Osteocyte (in vitro differentiated cells): ENCODE results near the gene KDM4B. TPM values are rescaled to one million over a fixed set of nuclear protein-coding genes. Genes with fewer than 3 reads are reported as not detected.

Source experiments
- DNase-seq: peaks from one replicate; pipeline ENCODE4 v3.0.0; 2021; ENCODE audit warnings: mixed read lengths; ENCODE audit not compliant: unreplicated experiment; ENCODE audit errors: extremely low spot score
- H3K27ac Mint-ChIP-seq: one replicate; pipeline ENCODE4 v1.8.0; 2021; ENCODE audit warnings: mild to moderate bottlenecking, mixed read lengths; ENCODE audit not compliant: unreplicated experiment
- H3K27me3 Mint-ChIP-seq: one replicate; pipeline ENCODE4 v1.8.0; 2021; ENCODE audit warnings: mixed read lengths; ENCODE audit not compliant: unreplicated experiment
- H3K36me3 Mint-ChIP-seq: one replicate; pipeline ENCODE4 v1.8.0; 2021; ENCODE audit warnings: mixed read lengths; ENCODE audit not compliant: unreplicated experiment
- H3K4me1 Mint-ChIP-seq: one replicate; pipeline ENCODE4 v1.8.0; 2021; ENCODE audit warnings: mixed read lengths; ENCODE audit not compliant: unreplicated experiment
- H3K4me3 Mint-ChIP-seq: one replicate; pipeline ENCODE4 v1.8.0; 2021; ENCODE audit warnings: mild to moderate bottlenecking, moderate library complexity, mixed read lengths; ENCODE audit not compliant: unreplicated experiment
- H3K9me3 Mint-ChIP-seq: one replicate; pipeline ENCODE4 v1.8.0; 2021; ENCODE audit warnings: mixed read lengths; ENCODE audit not compliant: unreplicated experiment
- CTCF ChIP-seq: fragments of 200-600 bp; sonication (generic); IDR thresholded peaks from 2 replicates; pipeline ENCODE4 v1.5.0; 2021; ENCODE audit warnings: antibody characterized with exemption, mild to moderate bottlenecking, moderate library complexity
- total RNA-seq: library from RNA; stranded (reverse); gene quantifications from 2 replicates; pipeline ENCODE4 v1.2.1, GENCODE V29; 2021

KDM4B gene
- total RNA-seq, 1 donor from 2014 or later, result 49.0 TPM

DNA sequence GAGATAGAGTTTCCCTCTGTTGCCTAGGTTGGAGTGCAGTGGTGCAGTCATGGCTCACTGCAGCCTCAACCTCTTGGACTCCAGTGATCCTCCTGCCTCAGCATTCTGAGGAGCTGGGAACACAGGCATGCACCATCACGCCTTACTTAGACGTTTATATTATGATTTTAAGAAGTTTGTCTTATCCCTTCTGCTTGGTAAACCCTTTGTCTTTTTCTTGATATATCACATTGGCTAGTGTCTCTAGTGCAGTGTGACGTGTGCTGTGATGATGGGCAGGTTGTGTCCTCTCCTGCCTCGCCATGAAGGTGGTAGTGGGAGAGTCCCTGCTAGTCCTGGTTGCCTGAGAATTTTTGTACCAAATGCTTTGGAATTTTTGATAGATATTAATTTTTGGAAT lies 93.9 kb downstream of the KDM4B start:
- no peaks in the 10 kb centered on the region for H3K4me1 Mint-ChIP-seq
- DNase-seq, result no peak
- H3K9me3 Mint-ChIP-seq, result peaks cover 3% of the 10 kb centered on the region
- TF ChIP-seq CTCF, result no peak
- H3K27me3 Mint-ChIP-seq, result no peaks in the 10 kb centered on the region
- H3K27ac Mint-ChIP-seq, result no peak overlapping the region
- H3K36me3 Mint-ChIP-seq, result peaks cover 27% of the 10 kb centered on the region
- no peak overlapping the region for H3K4me3 Mint-ChIP-seq

DNA sequence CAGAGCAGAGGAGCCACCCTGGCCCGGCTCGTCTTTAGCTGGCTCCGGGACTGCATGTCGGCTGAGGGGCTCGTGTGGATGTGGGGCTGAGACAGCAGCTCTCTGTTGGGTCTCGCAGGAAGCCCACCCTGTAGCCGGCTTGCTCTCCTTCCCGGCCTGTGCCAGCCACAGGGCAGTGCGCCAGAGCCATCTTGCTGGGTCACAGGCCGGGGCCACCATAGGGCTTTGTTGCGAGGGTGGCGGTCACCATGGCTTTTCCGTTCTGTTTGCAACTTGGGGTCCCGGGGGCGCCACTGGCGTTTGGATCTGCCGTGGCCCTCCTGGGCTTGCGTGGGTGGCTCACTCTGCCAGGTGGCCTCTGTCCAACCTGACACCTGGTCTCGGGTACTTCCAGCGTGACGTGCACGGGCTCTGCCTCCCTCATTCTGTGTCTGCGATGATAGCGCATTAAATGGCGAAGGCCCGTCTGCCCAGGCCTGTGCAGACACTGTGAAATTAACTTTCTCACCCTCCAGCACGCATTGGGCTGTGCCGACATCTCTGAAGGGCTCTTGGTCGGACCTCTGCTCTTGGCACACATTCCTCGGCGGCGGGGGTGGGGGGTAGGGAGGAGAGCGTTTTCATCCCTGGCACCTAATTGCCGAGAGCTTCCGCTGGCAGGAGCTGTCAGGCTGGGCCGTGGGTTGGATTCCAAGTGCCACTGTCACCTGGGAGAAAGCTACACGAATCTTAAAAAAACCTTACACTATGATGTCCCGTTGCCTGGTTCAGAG lies 95.1 kb downstream of the KDM4B start:
- no peak overlapping the region for H3K4me3 Mint-ChIP-seq
- peaks cover 3% of the 10 kb centered on the region for H3K9me3 Mint-ChIP-seq
- no peak overlapping the region for H3K27ac Mint-ChIP-seq
- H3K36me3 Mint-ChIP-seq, result peaks cover 27% of the 10 kb centered on the region
- TF ChIP-seq CTCF, result no peak
- no peak for DNase-seq
- H3K4me1 Mint-ChIP-seq, result no peaks in the 10 kb centered on the region
- no peaks in the 10 kb centered on the region for H3K27me3 Mint-ChIP-seq

- peaks cover 25% of the 10 kb centered on the region for H3K36me3 Mint-ChIP-seq
- H3K9me3 Mint-ChIP-seq, result peaks cover 3% of the 10 kb centered on the region
- no peak for DNase-seq
- H3K27me3 Mint-ChIP-seq, result no peaks in the 10 kb centered on the region
- no peak overlapping the region for H3K4me3 Mint-ChIP-seq
- H3K27ac Mint-ChIP-seq, result no peak overlapping the region
- TF ChIP-seq CTCF, result no peak
- H3K4me1 Mint-ChIP-seq, result no peaks in the 10 kb centered on the region
Measured at GRCh38 chr19:5064896-5065295, 96.0 kb downstream of the KDM4B start.

- Mint-ChIP-seq H3K36me3 (peaks cover 25% of the 10 kb centered on the region), H3K9me3 (peaks cover 3% of the 10 kb centered on the region), H3K4me1 (no peaks in the 10 kb centered on the region), H3K27ac (no peak overlapping the region), H3K4me3 (no peak overlapping the region), H3K27me3 (no peaks in the 10 kb centered on the region)
- TF ChIP-seq CTCF, result no peak
- no peak for DNase-seq
Measured at GRCh38 chr19:5065663-5066093, 96.8 kb downstream of the KDM4B start.

- no peak for TF ChIP-seq CTCF
- H3K27ac Mint-ChIP-seq, result no peak overlapping the region
- H3K27me3 Mint-ChIP-seq, result no peaks in the 10 kb centered on the region
- H3K4me3 Mint-ChIP-seq, result no peak overlapping the region
- peaks cover 22% of the 10 kb centered on the region for H3K36me3 Mint-ChIP-seq
- peaks cover 3% of the 10 kb centered on the region for H3K9me3 Mint-ChIP-seq
- no peaks in the 10 kb centered on the region for H3K4me1 Mint-ChIP-seq
- DNase-seq, result no peak
Measured at GRCh38 chr19:5066768-5067167, 97.9 kb downstream of the KDM4B start.
